ENCODE data around the gene SRC.

GRCh38 chr20:37335642-37336368 lies 10.1 kb upstream of the SRC start:
- TF ChIP-seq CTCF (IDR thresholded peaks at IDR 0.05) (no peak), POLR2A (IDR thresholded peaks at IDR 0.05) (no peak), EP300 (IDR thresholded peaks at IDR 0.05) (no peak)

Data from tibial nerve (tissue), 4 donors.